ENCODE data around the gene ZNF800.

Gene ZNF800

GRCh38 chr7:127390817-127391590 lies 1.5 kb downstream of the ZNF800 start:
- no peak for DNase-seq

DNA sequence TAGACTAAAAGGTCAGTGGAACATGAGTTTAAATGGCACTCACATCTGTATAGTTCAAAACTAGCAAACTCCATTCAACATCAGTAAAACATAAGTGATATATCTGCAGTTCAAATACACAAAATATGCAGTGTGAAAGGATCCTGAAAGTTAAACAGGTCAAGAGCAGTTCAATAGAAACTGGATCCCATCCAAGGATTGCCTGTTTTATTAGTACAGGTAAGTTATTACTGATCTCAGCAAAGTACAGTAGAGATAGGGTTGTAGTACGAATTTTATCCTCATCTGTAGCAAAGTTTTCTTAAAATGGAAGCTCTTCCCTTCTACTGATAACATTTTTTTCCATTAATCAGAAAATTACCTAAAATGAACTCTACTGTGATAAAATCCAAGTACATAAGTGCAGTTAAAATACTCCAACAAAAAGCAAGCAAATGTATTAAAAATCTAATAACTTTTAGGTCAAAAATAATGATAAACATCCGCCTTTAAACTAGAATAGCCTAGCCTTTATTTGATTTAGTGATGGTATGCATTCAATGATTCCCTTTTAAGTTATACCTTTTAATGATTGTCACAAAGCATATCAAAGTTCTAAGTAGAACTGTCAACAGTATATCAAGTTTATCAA lies 2.2 kb downstream of the ZNF800 start:
- no peak for DNase-seq

GRCh38 chr7:127389321-127389720 lies 3.2 kb downstream of the ZNF800 start:
- no peak for DNase-seq

DNA sequence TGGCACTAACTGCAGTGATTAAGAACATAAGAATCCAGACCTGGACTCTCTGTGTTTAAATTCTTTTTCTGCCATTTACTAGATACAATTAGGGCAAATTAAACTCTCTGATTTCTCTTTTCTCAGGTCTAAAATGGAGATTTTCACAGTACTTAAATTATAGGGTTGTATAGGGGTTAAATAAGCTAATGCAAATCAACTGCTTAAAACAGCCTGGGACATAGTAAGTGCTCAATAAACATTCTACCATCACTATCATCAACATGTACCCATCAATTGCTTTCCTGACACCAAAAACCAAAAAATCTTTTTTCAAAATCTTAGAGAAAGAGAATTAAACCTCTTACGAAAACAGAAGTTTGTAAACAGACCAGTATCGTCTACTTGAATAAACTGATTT lies 4.5 kb downstream of the ZNF800 start:
- DNase-seq, result no peak

DNA sequence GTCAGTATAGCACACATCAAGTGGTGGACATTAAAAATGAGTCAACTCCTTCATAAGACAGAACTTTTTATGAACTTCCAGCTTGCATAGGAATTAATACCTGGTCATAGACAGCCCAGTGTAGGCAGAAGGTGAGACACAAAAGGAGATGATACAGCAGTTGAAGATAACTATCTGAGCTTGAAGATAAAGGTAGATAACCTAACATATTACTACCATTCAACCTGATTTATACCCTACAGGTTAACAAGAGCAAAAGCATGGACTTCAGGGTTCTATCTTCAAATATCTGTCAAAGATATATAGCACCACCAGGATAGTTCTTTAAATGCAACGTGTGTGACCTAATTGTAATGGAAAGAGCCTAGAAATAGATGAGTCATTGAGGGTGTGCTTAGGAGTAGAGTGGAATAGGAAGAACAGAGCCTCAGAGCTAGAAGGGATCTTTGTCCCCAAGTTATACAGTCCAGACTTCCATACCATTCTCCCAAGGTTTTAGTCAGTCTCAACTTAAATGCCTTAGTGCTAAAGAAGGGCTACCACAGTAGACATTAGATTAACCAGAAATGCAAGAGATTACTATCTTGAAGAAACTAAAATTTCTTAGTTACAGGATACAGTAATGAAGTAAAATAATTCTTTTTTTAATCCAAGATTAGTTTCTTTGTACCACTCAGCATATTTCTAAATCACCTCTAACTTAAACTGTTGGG lies 9.2 kb downstream of the ZNF800 start:
- DNase-seq, result no peak

DNA sequence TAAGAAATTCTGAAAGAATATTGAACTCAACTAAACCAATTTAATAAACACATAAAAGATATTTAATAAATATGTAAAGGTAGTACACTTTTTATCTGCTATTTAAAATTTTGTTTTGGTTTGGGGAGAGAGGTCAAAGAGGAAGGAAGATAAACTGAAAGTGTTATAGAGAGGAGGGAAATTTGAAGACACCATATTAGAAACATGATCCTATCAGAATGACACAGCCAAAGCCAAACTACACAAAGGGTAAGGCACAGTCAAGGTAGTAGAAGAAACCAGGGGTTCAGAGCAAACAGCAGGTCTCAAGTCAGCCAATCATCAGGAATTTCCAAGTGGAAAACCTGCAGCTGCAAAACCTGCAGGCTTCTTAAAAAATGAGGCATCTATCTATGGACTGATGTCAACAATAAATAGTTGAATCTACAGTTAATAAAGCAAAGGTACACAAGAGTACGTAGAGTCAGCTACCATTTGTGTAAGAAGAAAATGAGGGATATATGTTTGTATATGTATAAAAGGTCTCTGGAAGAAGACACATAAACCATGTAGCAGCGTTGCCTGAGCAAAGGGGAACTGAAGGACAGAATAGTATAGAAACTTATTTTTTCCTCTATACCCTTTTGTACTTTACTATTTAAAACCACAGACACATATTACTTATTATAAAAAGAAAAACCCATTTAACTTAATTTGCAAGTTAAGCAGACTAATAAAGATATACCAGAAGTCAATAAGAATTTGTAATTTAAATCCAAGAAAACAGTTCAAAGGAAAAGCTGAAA lies 10.0 kb downstream of the ZNF800 start:
- DNase-seq, result no peak

DNA sequence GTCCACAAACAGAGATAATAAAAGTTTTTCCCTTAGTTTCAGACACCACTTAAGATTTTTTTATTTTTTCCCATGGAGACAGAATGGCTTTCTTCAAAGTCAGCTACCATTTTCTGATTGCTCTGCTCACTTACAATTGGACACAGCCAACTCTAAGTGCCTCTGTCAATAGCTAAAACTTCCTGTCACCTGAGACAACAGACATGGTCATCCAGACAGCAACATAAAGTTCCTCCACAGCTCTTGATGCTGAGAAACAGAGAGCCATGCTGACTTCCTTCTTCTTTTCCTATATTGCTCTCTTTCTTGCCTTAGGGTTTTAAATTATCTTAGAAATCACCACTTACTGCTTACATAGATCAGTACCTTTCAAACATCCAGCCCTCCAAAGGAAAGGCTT lies 12.0 kb downstream of the ZNF800 start:
- DNase-seq, result no peak

GRCh38 chr7:127379642-127380041 lies 12.9 kb downstream of the ZNF800 start:
- no peak for DNase-seq

- DNase-seq, result no peak
Measured at GRCh38 chr7:127378537-127378936, 14.0 kb downstream of the ZNF800 start.

- DNase-seq, result no peak
Measured at GRCh38 chr7:127377425-127377824, 15.1 kb downstream of the ZNF800 start.

GRCh38 chr7:127375631-127376030 lies 16.9 kb downstream of the ZNF800 start:
- no peak for DNase-seq

GRCh38 chr7:127367679-127368078 lies 24.8 kb downstream of the ZNF800 start:
- DNase-seq, result no peak

DNA sequence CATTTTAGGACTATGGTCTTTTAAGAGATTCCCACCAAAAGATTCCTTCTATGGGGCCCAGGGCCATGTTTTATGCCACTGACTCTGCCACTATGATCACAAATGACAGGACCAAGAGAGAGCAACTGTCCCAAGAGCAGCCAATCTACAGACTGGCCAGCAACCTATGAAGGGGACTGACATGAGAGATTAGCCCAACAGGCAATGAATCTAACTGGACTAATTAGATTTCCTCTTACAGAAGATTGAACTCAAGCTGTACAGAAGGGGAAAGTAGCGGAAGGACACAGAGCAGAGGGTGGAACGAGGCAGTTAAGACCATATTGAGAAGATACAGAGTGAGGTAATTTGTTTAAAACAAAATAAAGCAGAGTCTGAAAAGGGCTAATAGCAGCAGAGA lies 25.8 kb downstream of the ZNF800 start:
- no peak for DNase-seq

DNA sequence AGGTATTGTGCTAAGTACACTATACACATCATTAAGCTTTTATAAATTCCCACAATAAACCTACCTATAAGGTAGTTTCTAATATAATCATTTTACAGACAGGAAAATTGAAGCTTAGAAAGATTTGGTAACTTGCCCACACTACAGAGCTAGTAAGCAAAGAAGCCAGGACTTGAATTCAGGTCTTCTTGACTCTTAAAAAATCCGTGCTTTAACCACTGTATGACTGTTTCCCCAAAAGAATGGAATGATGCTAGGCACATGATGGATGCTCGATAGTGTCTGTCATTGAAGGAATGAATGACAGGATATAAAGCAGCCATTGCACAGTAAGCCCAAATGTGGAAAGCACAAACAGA lies 26.6 kb downstream of the ZNF800 start:
- DNase-seq, result no peak

GRCh38 chr7:127365164-127365956 lies 27.1 kb downstream of the ZNF800 start:
- no peak for DNase-seq

DNA sequence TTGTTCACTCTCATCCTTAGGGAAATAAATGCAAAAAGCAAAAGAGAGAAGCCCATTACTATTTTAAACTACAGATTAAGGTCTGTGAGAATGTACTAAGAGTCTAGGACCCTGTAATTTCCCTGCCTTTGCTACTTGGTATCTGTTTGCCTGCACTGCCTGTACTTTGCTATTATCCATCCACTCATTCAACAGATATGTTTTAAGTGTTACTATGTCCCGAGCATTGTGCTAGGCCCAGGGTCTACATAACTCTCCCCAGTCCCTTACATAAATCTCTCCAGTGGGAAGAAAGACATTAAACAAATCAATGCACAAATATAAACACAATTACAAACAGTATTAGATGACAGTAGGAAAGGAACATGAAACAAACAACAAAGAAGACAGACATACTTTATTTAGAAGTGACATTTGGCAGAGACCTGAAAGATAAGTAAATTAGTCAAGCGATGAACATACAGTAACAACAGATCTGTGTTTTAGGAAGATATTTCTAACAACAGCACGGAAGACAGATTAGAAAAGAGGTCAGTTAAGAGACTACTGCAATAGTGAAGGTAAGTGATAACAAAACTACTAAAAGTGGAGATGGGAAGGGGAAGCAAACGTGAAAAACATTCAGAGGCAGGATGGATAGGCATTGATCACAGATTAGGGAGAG lies 30.0 kb downstream of the ZNF800 start:
- DNase-seq, result no peak

DNA sequence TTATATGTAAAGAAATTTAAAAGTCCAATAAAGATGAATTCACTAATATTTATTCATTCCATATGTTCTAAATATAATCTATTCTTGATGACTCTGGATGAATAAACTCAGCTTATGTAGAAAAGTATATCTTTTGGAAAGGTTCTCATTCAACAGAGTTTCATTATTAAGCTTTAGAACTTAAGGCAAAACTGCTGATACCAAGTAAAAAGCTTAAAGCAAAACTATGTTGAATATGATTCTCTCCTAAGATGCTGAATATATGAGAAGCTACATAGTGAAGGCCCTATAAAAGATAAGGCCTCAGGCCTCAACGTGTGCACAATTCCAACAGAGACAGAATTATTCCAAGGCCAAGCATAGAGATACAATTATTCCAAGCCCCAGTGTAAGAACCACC lies 30.8 kb downstream of the ZNF800 start:
- DNase-seq, result no peak

DNA sequence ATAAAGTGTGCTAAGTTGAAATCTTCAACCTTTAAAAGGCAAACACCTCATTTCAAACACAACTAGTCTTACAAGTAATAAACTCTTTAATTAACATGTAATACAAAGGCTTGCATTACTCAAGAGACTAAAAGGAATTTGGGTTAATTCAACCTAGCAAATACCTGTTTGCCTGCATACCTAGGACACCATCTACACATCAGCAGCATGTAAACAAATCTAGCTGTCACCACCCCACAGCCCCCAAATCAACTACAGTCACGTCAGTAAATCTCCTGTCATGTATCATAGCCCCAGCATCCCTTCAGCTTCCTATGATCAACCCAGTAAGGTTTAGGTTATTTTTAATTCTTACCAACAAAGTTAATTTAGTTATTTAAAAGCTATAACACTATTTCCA lies 33.5 kb downstream of the ZNF800 start:
- DNase-seq, result no peak

- DNase-seq, result no peak
Measured at GRCh38 chr7:127353897-127354296, 38.6 kb downstream of the ZNF800 start.

GRCh38 chr7:127350586-127350985 lies 41.9 kb downstream of the ZNF800 start:
- DNase-seq, result no peak

GRCh38 chr7:127349881-127350280 lies 42.6 kb downstream of the ZNF800 start:
- DNase-seq, result no peak

- DNase-seq, result no peak
Measured at GRCh38 chr7:127348247-127348631, 44.3 kb downstream of the ZNF800 start.

Measured in stimulated activated CD4-positive, alpha-beta T cell treated with anti-CD3 and anti-CD28 coated beads, Interleukin-4, amount 100 ng/mL, for 4 hours (primary cell).